PC-3 (cell line): ENCODE data around the gene LRBA.

Experiments
- EZH2 ChIP-seq: fragments of 300-600 bp; sonication (generic); IDR thresholded peaks from one replicate; pipeline ENCODE4 v1.6.1; 2017; ENCODE audit warnings: antibody characterized with exemption, mild to moderate bottlenecking, low read length; ENCODE audit not compliant: unreplicated experiment
- EZH2phosphoT487 ChIP-seq: fragments of 300-600 bp; sonication (generic); IDR thresholded peaks from 2 replicates; pipeline ENCODE4 v1.6.1; 2018; ENCODE audit warnings: mild to moderate bottlenecking, antibody characterized with exemption, low read length, borderline replicate concordance
- TF ChIP-seq, protein P1 (sequence below): fragments of 300-600 bp; sonication (generic); conservative IDR thresholded peaks from 2 replicates; pipeline ENCODE4 v1.5.1; 2017; ENCODE audit warnings: antibody characterized with exemption, low read depth, mild to moderate bottlenecking, low read length

DNA sequence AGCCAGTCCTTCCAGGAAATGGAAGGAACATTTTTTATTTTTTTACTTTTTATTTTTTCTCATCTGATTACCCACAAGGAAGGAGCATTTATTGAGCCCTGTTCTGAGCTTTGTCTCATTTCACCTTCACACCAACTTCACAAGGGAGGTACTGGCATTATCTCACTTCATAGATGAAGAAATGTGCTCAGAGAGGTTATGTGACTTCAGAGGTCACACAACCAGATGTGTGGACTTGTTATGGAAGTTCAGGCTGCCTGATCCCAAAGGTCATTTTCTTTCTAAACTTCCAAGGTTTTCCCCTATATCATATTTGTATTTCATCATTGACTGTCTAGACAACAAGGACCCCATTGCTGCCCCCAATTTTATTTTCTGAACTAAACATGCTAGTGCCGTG lies 776.5 kb downstream of the LRBA start:
- TF ChIP-seq, protein P1, sequence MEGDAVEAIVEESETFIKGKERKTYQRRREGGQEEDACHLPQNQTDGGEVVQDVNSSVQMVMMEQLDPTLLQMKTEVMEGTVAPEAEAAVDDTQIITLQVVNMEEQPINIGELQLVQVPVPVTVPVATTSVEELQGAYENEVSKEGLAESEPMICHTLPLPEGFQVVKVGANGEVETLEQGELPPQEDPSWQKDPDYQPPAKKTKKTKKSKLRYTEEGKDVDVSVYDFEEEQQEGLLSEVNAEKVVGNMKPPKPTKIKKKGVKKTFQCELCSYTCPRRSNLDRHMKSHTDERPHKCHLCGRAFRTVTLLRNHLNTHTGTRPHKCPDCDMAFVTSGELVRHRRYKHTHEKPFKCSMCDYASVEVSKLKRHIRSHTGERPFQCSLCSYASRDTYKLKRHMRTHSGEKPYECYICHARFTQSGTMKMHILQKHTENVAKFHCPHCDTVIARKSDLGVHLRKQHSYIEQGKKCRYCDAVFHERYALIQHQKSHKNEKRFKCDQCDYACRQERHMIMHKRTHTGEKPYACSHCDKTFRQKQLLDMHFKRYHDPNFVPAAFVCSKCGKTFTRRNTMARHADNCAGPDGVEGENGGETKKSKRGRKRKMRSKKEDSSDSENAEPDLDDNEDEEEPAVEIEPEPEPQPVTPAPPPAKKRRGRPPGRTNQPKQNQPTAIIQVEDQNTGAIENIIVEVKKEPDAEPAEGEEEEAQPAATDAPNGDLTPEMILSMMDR, result no peak
- no peak for TF ChIP-seq EZH2
- TF ChIP-seq EZH2phosphoT487, result no peak
